Measurements from ENCODE around the gene PARP8. TPM values are rescaled to one million over a fixed set of nuclear protein-coding genes. Genes with fewer than 3 reads are reported as not detected.

The PARP8 gene
- total and polyA plus RNA-seq, 2 of the 8 experiments (the other 6 are each of a cell fraction or from before 2014, with no cell fraction given): 16.6 to 30.6 TPM

GRCh38 chr5:50687548-50687947 is 21.1 kb downstream of the PARP8 start:
- ChIA-PET CTCF (ENCODE audit: partially characterized antibody) (interaction anchor here (1.2 kb wide), 1 partner anchor 10 kb away, joined by 7 read pairs; no protein-coding TSS in a partner anchor), POLR2A (ENCODE audit: partially characterized antibody) (interaction anchor here (1.0 kb wide), 1 partner anchor 22 kb away, joined by 3 read pairs; no protein-coding TSS in a partner anchor)
- no peak overlapping the region for H3K27ac ChIP-seq (ENCODE audit: low read depth, low read length)
- H3K4me1 ChIP-seq (replicated peaks in 1 of 4; ENCODE audit: control insufficient read depth in 3 of 4, insufficient read depth in 4 of 4, low read length in 3 of 4): peaks cover 0 to 10% (median 3%) of the 10 kb centered on the region in 4 experiments; a peak in 5 of 7 replicates
- H3K9ac ChIP-seq (replicated peaks in 1 of 4; ENCODE audit: extremely low read depth in 1 of 4, low read depth in 3 of 4, low read length in 3 of 4): no peak overlapping the region
- H2BK5ac ChIP-seq (ENCODE audit: low read depth, low read length): no peak overlapping the region
- H3K23ac ChIP-seq (ENCODE audit: insufficient read length): no peak overlapping the region
- H3K9me3 ChIP-seq (ENCODE audit: insufficient read depth in 2 of 2, low read depth in 1 of 2, low read length in 1 of 2): peaks cover 12 to 20% of the 10 kb centered on the region in 2 experiments; a peak in 3 of 4 replicates
- no peak overlapping the region for H2BK20ac ChIP-seq (ENCODE audit: low read length)
- FAIRE-seq (no peak), DNase-seq (ENCODE audit: low read depth in 1 of 2, low spot score in 2 of 2) (no peak)
- H3K23me2 ChIP-seq (ENCODE audit: low read depth, low read length): no peaks in the 10 kb centered on the region
- peaks cover 0 to 73% of the 10 kb centered on the region in 2 experiments; a peak in 2 of 4 replicates for H3K79me2 ChIP-seq (ENCODE audit: control insufficient read depth in 1 of 2, insufficient read depth in 2 of 2, low read length in 2 of 2)
- no peak overlapping the region for H2BK120ac ChIP-seq (replicated peaks; ENCODE audit: low read depth, low read length)
- H4K20me1 ChIP-seq (replicated peaks in 1 of 2; ENCODE audit: control insufficient read depth in 1 of 2, insufficient read depth in 2 of 2, low read length in 2 of 2): no peaks in the 10 kb centered on the region
- H2BK12ac ChIP-seq (ENCODE audit: low read depth, low read length): no peak overlapping the region
- no peak overlapping the region for H2BK15ac ChIP-seq (ENCODE audit: low read length)
- no peak overlapping the region for H3K4me3 ChIP-seq (ENCODE audit: extremely low read depth in 1 of 4, insufficient read depth in 2 of 4, low read depth in 3 of 4, low read length in 4 of 4)
- H3K36me3 ChIP-seq (ENCODE audit: control insufficient read depth in 2 of 4, insufficient read depth in 4 of 4, low read length in 3 of 4): peaks cover 0 to 9% (median 4%) of the 10 kb centered on the region in 4 experiments; a peak in 4 of 8 replicates
- no peak overlapping the region for H4K8ac ChIP-seq (ENCODE audit: extremely low read depth, insufficient read depth, low read length)
- H4K91ac ChIP-seq (replicated peaks; ENCODE audit: insufficient read length, low read length): no peak overlapping the region
- no peak overlapping the region for H3K14ac ChIP-seq (ENCODE audit: insufficient read length)
- H2AFZ ChIP-seq (ENCODE audit: low read length): no peak overlapping the region
- H3K18ac ChIP-seq (ENCODE audit: extremely low read depth, low read length): no peak overlapping the region
- no peak overlapping the region for H3K4ac ChIP-seq (replicated peaks; ENCODE audit: insufficient read length, low read depth, low read length)
- H3K4me2 ChIP-seq (ENCODE audit: insufficient read depth in 1 of 2, low read depth in 2 of 2, low read length in 2 of 2): no peak overlapping the region
- no peak overlapping the region for H4K5ac ChIP-seq (ENCODE audit: insufficient read length, low read depth, low read length)
- H2AK5ac ChIP-seq (ENCODE audit: low read depth, low read length): no peak overlapping the region
- no peak overlapping the region for H3K56ac ChIP-seq (replicated peaks; ENCODE audit: insufficient read length, low read depth, low read length)
- H3K27me3 ChIP-seq (replicated peaks in 1 of 4; ENCODE audit: control insufficient read depth in 3 of 4, extremely low read depth in 1 of 4, insufficient read depth in 3 of 4, low read length in 3 of 4): no peaks in the 10 kb centered on the region
- peaks cover 3% of the 10 kb centered on the region; the same call in 1 of the 2 replicates for H3K79me1 ChIP-seq (ENCODE audit: low read depth, low read length)
- 91% methylated on average over 4 of the region's 4 CpGs; no CpG with 5 or more reads in 1 of the 2 experiments for WGBS, 2 experiments (ENCODE audit: extremely low coverage in 1 of 2, insufficient coverage in 1 of 2, insufficient read length in 1 of 2, insufficient replicate concordance in 2 of 2, low coverage in 1 of 2, low lambda C conversion rate in 2 of 2, missing lambda C conversion rate in 1 of 2)
- TF ChIP-seq YY1 (IDR thresholded peaks at IDR 0.05; ENCODE audit: low read depth, low read length): no peak
- TF ChIP-seq ASH2L (IDR thresholded peaks at IDR 0.05; ENCODE audit: low read length): no peak
- no peak for TF ChIP-seq PHF8 (conservative IDR thresholded peaks at IDR 0.05; ENCODE audit: low read depth, low read length)
- TF ChIP-seq CREB1 (IDR thresholded peaks at IDR 0.05): no peak
- TF ChIP-seq HDAC2 (IDR thresholded peaks at IDR 0.05; ENCODE audit: borderline replicate concordance in 1 of 2, low read depth in 2 of 2, low read length in 2 of 2): no peak
- TF ChIP-seq BACH1 (IDR thresholded peaks at IDR 0.05; ENCODE audit: low read length): no peak
- no peak for TF ChIP-seq ATF3 (IDR thresholded peaks at IDR 0.05; ENCODE audit: insufficient read depth, low read depth, low read length)
- no peak for TF ChIP-seq KDM1A (IDR thresholded peaks at IDR 0.05; ENCODE audit: borderline replicate concordance, low read length)
- no peak for TF ChIP-seq EZH2 (IDR thresholded peaks at IDR 0.05; ENCODE audit: low read depth, low read length, severe bottlenecking)
- TF ChIP-seq ATF2 (IDR thresholded peaks at IDR 0.05; ENCODE audit: low read length): no peak
- no peak for TF ChIP-seq CBX5 (IDR thresholded peaks at IDR 0.05; ENCODE audit: low read depth, low read length)

Measured in H1 (cell line).